Measurements from ENCODE around the gene LRIT2.
A peak's percentile ranks its signal among the peaks of the same experiment; 100 is the strongest.

Gene LRIT2

DNA sequence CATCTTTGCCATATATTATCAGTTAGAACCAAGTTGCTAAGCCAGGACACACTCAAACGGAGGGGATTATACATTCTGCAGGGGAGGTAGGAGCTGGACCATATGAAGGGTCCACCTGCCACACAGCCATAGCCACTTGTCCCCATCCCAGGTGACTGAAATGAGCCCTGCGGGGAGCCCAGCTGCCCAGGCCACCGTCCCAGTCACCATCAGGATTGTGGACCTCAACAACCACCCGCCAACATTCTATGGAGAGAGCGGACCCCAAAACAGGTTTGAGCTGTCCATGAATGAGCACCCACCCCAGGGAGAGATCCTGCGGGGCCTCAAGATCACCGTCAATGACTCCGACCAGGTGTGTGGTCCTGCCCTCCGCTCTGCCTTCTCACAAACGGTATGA is 17.3 kb downstream of the LRIT2 start:
- TF ChIP-seq, protein P1, sequence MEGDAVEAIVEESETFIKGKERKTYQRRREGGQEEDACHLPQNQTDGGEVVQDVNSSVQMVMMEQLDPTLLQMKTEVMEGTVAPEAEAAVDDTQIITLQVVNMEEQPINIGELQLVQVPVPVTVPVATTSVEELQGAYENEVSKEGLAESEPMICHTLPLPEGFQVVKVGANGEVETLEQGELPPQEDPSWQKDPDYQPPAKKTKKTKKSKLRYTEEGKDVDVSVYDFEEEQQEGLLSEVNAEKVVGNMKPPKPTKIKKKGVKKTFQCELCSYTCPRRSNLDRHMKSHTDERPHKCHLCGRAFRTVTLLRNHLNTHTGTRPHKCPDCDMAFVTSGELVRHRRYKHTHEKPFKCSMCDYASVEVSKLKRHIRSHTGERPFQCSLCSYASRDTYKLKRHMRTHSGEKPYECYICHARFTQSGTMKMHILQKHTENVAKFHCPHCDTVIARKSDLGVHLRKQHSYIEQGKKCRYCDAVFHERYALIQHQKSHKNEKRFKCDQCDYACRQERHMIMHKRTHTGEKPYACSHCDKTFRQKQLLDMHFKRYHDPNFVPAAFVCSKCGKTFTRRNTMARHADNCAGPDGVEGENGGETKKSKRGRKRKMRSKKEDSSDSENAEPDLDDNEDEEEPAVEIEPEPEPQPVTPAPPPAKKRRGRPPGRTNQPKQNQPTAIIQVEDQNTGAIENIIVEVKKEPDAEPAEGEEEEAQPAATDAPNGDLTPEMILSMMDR (IDR thresholded peaks at IDR 0.05; ENCODE audit: low read depth, low read length) = no peak
- no peak for DNase-seq (ENCODE audit: low read depth in 2 of 2)
- no peak overlapping the region for H3K4me3 ChIP-seq (replicated peaks in 1 of 2; ENCODE audit: low read depth in 2 of 2, low read length in 2 of 2)

DNA sequence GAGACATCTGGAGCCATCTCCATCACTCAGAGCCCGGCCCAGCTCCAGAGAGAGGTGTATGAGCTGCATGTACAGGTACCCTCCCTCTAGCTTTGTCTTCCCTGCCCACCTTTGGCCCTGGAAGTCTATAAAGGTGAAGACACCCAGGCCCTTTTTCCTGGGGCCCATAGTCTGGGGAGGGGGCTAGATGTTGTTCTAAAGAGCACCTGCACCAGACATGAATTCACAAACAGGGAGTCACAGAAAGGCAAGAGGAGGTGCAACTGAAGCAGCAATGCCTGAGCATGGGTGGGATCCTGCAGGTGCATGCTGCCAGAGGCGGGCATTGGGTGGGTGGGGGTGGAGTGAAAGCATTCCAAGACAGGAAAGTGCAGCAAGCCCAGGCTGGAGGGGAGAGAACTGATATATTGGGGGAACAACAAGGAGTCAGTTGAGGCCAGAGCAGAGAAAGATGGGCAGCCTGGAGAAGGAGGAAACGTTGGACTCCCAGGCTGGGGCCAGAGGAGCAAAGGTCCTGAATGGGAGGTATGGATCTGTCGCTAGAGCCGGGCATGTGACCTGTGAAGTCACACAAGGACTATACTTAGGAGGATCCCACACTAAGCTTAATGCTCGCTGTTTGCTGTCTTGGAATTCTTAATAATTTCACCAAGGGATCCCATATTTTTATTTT is 19.4 kb downstream of the LRIT2 start:
- TF ChIP-seq, protein P1 (IDR thresholded peaks at IDR 0.05; ENCODE audit: low read depth, low read length) = no peak
- DNase-seq (ENCODE audit: low read depth in 2 of 2) = no peak
- H3K4me3 ChIP-seq (replicated peaks in 1 of 2; ENCODE audit: low read depth in 2 of 2, low read length in 2 of 2) = no peak overlapping the region

DNA sequence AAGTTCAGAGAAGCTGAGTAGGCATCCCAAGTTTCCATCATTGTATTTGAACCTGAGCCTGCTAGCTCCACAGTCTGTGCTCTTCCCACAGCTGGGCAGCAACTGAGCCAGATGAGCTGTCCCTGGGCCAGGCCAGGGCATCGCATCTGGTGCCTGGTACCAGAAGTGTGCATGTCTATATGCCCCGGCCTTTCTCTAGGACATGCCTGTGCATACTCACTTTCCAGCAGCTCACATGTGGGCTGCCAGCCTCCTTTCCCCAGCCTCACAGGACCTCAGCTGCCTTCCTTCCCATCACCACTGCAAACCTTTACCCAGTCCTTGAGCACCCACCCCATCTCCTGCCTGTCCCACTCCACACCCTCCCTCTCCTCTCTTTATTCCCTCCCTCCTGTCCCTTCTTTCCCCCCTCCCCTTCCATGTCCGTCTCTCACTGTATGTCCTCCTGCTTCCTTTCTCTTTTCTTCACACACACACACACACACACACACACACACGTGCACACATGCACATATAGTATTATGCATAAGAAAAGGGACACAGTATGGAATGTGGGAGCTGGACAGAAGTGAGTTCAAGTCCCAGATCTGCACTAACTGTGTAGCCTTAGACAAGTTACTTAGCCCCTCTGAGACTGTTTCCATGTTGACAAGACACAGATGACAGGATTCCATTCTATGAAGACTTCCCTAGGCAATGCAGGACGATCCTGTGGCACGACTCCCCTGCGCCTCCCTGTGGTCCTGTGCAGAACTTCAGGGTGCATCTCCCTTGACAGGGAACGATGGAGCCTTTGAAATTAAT is 20.1 kb downstream of the LRIT2 start:
- TF ChIP-seq, protein P1 (IDR thresholded peaks at IDR 0.05; ENCODE audit: low read depth, low read length) = peak; percentile 89
- no peak overlapping the region for H3K4me3 ChIP-seq (replicated peaks in 1 of 2; ENCODE audit: low read depth in 2 of 2, low read length in 2 of 2)
- peak; percentile 47 to 54 for DNase-seq (ENCODE audit: low read depth in 2 of 2)

DNA sequence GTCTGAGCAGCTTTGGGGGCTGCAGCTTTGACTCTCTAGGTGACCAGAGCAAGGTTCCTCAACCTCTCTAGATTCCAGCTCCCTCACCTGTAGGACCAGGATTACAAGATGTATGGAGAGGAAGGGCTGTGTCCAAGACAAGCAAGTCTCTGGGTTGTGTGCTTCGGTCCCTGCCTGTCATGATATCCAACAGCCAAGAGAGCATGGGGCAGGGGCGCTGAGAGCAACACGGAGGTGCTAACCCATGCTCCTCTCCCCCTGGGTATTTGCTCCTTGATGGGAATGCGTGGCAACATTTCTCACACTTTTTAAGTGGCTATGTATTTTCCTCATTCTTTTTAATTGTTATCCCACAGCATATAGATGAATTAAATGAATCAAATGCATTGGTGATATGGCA is 20.7 kb downstream of the LRIT2 start:
- H3K4me3 ChIP-seq (replicated peaks in 1 of 2; ENCODE audit: low read depth in 2 of 2, low read length in 2 of 2) = no peak overlapping the region
- TF ChIP-seq, protein P1 (IDR thresholded peaks at IDR 0.05; ENCODE audit: low read depth, low read length) = no peak
- no peak for DNase-seq (ENCODE audit: low read depth in 2 of 2)

DNA sequence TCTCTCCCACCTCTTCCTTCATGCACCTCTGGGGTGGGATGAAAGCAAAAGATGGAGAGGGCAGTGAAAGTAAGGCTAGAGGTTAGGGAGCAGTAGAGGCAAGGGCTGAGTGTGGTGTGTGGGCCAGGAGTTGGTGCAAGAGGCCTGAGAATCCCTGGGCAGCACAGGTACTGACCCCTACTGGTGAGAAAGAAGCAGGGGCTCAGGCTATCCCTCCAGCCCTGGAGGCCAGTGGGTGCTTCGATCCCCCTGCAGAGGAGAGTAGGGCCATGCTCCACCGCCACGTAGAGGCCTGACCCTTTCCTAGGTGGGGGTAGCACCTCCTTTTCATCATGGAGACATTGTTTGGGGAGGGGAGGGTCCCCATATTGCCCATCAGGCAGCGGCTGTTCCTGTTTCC is 21.2 kb downstream of the LRIT2 start:
- TF ChIP-seq, protein P1 (IDR thresholded peaks at IDR 0.05; ENCODE audit: low read depth, low read length) = peak; percentile 25
- no peak for DNase-seq (ENCODE audit: low read depth in 2 of 2)
- no peak overlapping the region for H3K4me3 ChIP-seq (replicated peaks in 1 of 2; ENCODE audit: low read depth in 2 of 2, low read length in 2 of 2)

DNA sequence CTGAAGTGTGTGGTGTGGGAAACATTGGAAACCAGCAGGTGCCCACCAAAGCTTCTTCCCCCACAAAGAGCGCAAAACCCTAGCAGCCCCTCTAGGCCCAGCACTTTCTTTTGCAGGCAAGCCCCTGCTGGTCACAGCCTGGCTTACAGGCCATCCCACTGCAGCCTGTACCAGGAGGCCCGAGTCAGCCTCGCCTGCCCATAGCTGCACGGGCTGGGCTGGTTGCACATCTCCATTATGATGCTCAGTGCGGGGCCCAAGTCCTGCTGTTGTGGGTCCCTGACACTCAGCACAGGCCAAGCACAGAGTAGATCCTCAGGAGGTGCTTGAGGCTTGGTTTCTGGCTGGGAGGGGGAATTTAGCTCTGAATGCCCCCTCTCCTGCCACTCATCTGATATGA is 23.0 kb downstream of the LRIT2 start:
- DNase-seq (ENCODE audit: low read depth in 2 of 2) = no peak
- TF ChIP-seq, protein P1 (IDR thresholded peaks at IDR 0.05; ENCODE audit: low read depth, low read length) = no peak
- no peak overlapping the region for H3K4me3 ChIP-seq (replicated peaks in 1 of 2; ENCODE audit: low read depth in 2 of 2, low read length in 2 of 2)

Data from cardiac fibroblast (primary cell).